ENCODE results near the gene C1orf216.

GRCh38 chr1:35753626-35754260 lies 35.1 kb upstream of the C1orf216 start:
- TF ChIP-seq, protein P1, sequence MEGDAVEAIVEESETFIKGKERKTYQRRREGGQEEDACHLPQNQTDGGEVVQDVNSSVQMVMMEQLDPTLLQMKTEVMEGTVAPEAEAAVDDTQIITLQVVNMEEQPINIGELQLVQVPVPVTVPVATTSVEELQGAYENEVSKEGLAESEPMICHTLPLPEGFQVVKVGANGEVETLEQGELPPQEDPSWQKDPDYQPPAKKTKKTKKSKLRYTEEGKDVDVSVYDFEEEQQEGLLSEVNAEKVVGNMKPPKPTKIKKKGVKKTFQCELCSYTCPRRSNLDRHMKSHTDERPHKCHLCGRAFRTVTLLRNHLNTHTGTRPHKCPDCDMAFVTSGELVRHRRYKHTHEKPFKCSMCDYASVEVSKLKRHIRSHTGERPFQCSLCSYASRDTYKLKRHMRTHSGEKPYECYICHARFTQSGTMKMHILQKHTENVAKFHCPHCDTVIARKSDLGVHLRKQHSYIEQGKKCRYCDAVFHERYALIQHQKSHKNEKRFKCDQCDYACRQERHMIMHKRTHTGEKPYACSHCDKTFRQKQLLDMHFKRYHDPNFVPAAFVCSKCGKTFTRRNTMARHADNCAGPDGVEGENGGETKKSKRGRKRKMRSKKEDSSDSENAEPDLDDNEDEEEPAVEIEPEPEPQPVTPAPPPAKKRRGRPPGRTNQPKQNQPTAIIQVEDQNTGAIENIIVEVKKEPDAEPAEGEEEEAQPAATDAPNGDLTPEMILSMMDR (IDR thresholded peaks at IDR 0.05), result no peak
- TF ChIP-seq POLR2A (IDR thresholded peaks at IDR 0.05) (no peak), EP300 (IDR thresholded peaks at IDR 0.05) (no peak)
